Skeletal muscle cell (primary cell): Measurements from ENCODE around the gene SLC39A2.
"Not testable (repeated sequence)": the region's sequence is repeated elsewhere in the genome, so short reads cannot be mapped to it uniquely, and the experiment has no call there.

Experiments
- DNase-seq: peaks from one replicate; pipeline ENCODE4 v3.0.0-alpha.2; 2010; ENCODE audit warnings: low read depth
- H3K4me3 ChIP-seq: 2 replicates; pipeline ENCODE4 v1.5.1; 2011; ENCODE audit warnings: low read depth, mild to moderate bottlenecking, control low read depth, low read length, moderate library complexity

SLC39A2 gene

GRCh38 chr14:20989787-20990600, 9.1 kb upstream of the SLC39A2 start, which contains the start of gene METTL17:
TSS of gene METTL17 (plus strand) at chr14:20989980. CDS start at chr14:20990003, 23 bp downstream.
- DNase-seq: peak; percentile 93
- H3K4me3 ChIP-seq: peak within 1 kb of the TSS; percentile 96

GRCh38 chr14:20996521-20996920, 2.6 kb upstream of the SLC39A2 start:
- DNase-seq: no peak
- no peak overlapping the region for H3K4me3 ChIP-seq

- DNase-seq: no peak
- no peak overlapping the region for H3K4me3 ChIP-seq
These were observed 2.0 kb upstream of the SLC39A2 start for GRCh38 chr14:20997115-20997514.

- no peak for DNase-seq
- H3K4me3 ChIP-seq: no peak overlapping the region
These were observed 1.5 kb upstream of the SLC39A2 start for GRCh38 chr14:20997564-20997963.

GRCh38 chr14:20998139-20998538, 954 bp upstream of the SLC39A2 start:
- no peak for DNase-seq
- no peak overlapping the region for H3K4me3 ChIP-seq

GRCh38 chr14:20999591-20999990, 498 bp downstream of the SLC39A2 start:
- no peak for DNase-seq
- no peak overlapping the region for H3K4me3 ChIP-seq

GRCh38 chr14:21001218-21001617, 2.1 kb downstream of the SLC39A2 start:
- no peak overlapping the region for H3K4me3 ChIP-seq
- DNase-seq: no peak

- no peak for DNase-seq
- no peak overlapping the region for H3K4me3 ChIP-seq
These were observed 4.8 kb downstream of the SLC39A2 start for GRCh38 chr14:21003788-21004346.

- not testable (repeated sequence) for DNase-seq, H3K4me3 ChIP-seq
These were observed 10.6 kb downstream of the SLC39A2 start for GRCh38 chr14:21009721-21010120.

- DNase-seq: no peak
- no peak overlapping the region for H3K4me3 ChIP-seq
These were observed 12.0 kb downstream of the SLC39A2 start for GRCh38 chr14:21011136-21011535.

GRCh38 chr14:21014761-21015190, 15.7 kb downstream of the SLC39A2 start:
- DNase-seq: peak; percentile 47
- H3K4me3 ChIP-seq: no peak overlapping the region

GRCh38 chr14:21015312-21015711, 16.2 kb downstream of the SLC39A2 start:
- DNase-seq: no peak
- H3K4me3 ChIP-seq: no peak overlapping the region

GRCh38 chr14:21016413-21017190, 17.5 kb downstream of the SLC39A2 start:
- no peak for DNase-seq
- no peak overlapping the region for H3K4me3 ChIP-seq

GRCh38 chr14:21017528-21018245, 18.6 kb downstream of the SLC39A2 start:
- DNase-seq: no peak
- no peak overlapping the region for H3K4me3 ChIP-seq

- H3K4me3 ChIP-seq: no peak overlapping the region
- DNase-seq: no peak
These were observed 19.2 kb downstream of the SLC39A2 start for GRCh38 chr14:21018286-21018685.

GRCh38 chr14:21018781-21019180, 19.7 kb downstream of the SLC39A2 start:
- no peak overlapping the region for H3K4me3 ChIP-seq
- DNase-seq: no peak

GRCh38 chr14:21019366-21019765, 20.3 kb downstream of the SLC39A2 start:
- H3K4me3 ChIP-seq: no peak overlapping the region
- no peak for DNase-seq

- no peak for DNase-seq
These were observed 22.0 kb downstream of the SLC39A2 start for GRCh38 chr14:21020977-21021545.

GRCh38 chr14:21022686-21023085, 23.6 kb downstream of the SLC39A2 start:
- no peak overlapping the region for H3K4me3 ChIP-seq
- no peak for DNase-seq

More at GRCh38 chr14:21020977-21021545, 22.0 kb downstream of the SLC39A2 start:
- H3K4me3 ChIP-seq: no peak overlapping the region
